HG03108 (cell line): ENCODE measurements around the gene SOCS3.
"Not testable (repeated sequence)": the region's sequence is repeated elsewhere in the genome, so short reads cannot be mapped to it uniquely, and the experiment has no call there.

ENCODE experiments used
- ATAC-seq: cut with Tn5 transposase; IDR thresholded peaks from one replicate; pipeline ENCODE4 v1.9.1; 2021; ENCODE audit warnings: moderate library complexity; ENCODE audit not compliant: unreplicated experiment

Gene SOCS3

GRCh38 chr17:78313735-78314648, 45.9 kb downstream of the SOCS3 start:
- peak; percentile 40 for ATAC-seq

- ATAC-seq: not testable (repeated sequence)
Observed at GRCh38 chr17:78309659-78310255, 50.1 kb downstream of the SOCS3 start.

GRCh38 chr17:78307887-78308638, 51.8 kb downstream of the SOCS3 start:
- ATAC-seq: no peak

- ATAC-seq: no peak
Observed at GRCh38 chr17:78306913-78307312, 53.0 kb downstream of the SOCS3 start.
